ENCODE data around the gene RB1.

DNA sequence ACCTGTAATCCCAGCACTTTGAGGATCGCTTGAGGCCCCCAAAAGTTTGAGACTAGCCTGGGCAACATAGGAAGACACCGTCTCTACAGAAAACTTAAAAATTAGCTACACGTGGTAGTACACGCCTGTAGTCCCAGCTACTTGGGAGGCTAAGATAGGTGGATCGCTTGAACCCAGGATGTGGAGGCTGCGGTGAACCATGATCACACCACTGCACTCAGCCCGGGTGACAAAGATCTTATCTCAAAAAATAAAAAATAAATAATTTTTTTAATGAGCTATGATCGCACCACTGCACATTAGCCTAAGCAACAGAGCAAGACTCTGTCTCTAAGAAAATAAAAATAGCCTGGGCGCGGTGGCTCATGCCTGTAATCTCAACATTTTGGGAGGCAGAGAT, 222.7 kb downstream of the RB1 start:
- TF ChIP-seq, protein P1, sequence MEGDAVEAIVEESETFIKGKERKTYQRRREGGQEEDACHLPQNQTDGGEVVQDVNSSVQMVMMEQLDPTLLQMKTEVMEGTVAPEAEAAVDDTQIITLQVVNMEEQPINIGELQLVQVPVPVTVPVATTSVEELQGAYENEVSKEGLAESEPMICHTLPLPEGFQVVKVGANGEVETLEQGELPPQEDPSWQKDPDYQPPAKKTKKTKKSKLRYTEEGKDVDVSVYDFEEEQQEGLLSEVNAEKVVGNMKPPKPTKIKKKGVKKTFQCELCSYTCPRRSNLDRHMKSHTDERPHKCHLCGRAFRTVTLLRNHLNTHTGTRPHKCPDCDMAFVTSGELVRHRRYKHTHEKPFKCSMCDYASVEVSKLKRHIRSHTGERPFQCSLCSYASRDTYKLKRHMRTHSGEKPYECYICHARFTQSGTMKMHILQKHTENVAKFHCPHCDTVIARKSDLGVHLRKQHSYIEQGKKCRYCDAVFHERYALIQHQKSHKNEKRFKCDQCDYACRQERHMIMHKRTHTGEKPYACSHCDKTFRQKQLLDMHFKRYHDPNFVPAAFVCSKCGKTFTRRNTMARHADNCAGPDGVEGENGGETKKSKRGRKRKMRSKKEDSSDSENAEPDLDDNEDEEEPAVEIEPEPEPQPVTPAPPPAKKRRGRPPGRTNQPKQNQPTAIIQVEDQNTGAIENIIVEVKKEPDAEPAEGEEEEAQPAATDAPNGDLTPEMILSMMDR (conservative IDR thresholded peaks at IDR 0.05; ENCODE audit: low read depth, low read length): no peak
- no peak for TF ChIP-seq EZH2 (IDR thresholded peaks at IDR 0.05; ENCODE audit: borderline replicate concordance, low read depth, low read length, poor library complexity, severe bottlenecking)

Measured in A673 (cell line).